GM13976 (cell line): Measurements from ENCODE around the gene DENND4C.
A peak's percentile ranks its signal among the peaks of the same experiment; 100 is the strongest.
"Not testable (repeated sequence)": the region's sequence is repeated elsewhere in the genome, so short reads cannot be mapped to it uniquely, and the experiment has no call there.

Experiments
- DNase-seq: peaks from one replicate; pipeline ENCODE4 v3.0.0; 2012; ENCODE audit warnings: low spot score
- CTCF ChIP-seq: IDR thresholded peaks from 2 replicates; pipeline ENCODE4 v1.5.1; 2012; ENCODE audit warnings: borderline replicate concordance, mild to moderate bottlenecking; ENCODE audit not compliant: insufficient read depth; ENCODE audit errors: extremely low read depth, missing control alignments, control extremely low read depth
- in situ Hi-C: fragments of 300-500 bp; cut with MboI; formaldehyde crosslinking; loops from one replicate; pipeline ENCODE4 v1.12.0; 2022; ENCODE audit warnings: low sequenced_read_pairs, mixed read lengths, inconsistent platforms; ENCODE audit not compliant: unreplicated experiment

Gene DENND4C

GRCh38 chr9:19378164-19378563, 147.7 kb downstream of the DENND4C start:
- in situ Hi-C loops, result no loop called here
- TF ChIP-seq CTCF, result no peak
- DNase-seq, result no peak

- in situ Hi-C loops, result no loop called here
- DNase-seq, result no peak
- TF ChIP-seq CTCF, result no peak
These were observed 148.2 kb downstream of the DENND4C start for GRCh38 chr9:19378647-19379046.

- in situ Hi-C loops, result no loop called here
- DNase-seq, result no peak
- TF ChIP-seq CTCF, result no peak
These were observed 148.8 kb downstream of the DENND4C start for GRCh38 chr9:19379283-19379682.

- no peak for TF ChIP-seq CTCF
- peak; percentile 34 for DNase-seq
- in situ Hi-C loops, result no loop called here
These were observed 149.2 kb downstream of the DENND4C start for GRCh38 chr9:19379697-19380046.

GRCh38 chr9:19380826-19381075, 150.3 kb downstream of the DENND4C start:
- TF ChIP-seq CTCF, result no peak
- in situ Hi-C loops, result no loop called here
- DNase-seq, result no peak

GRCh38 chr9:19381656-19382055, 151.2 kb downstream of the DENND4C start:
- DNase-seq, result no peak
- TF ChIP-seq CTCF, result no peak
- in situ Hi-C loops, result no loop called here

GRCh38 chr9:19385212-19385611, 154.7 kb downstream of the DENND4C start:
- in situ Hi-C loops, DNase-seq: not testable (repeated sequence)

- TF ChIP-seq CTCF, result no peak
- DNase-seq, result no peak
- in situ Hi-C loops, result no loop called here
These were observed 155.5 kb downstream of the DENND4C start for GRCh38 chr9:19385786-19386501.
